ENCODE measurements around the gene ADAMTSL5.

ADAMTSL5 gene

DNA sequence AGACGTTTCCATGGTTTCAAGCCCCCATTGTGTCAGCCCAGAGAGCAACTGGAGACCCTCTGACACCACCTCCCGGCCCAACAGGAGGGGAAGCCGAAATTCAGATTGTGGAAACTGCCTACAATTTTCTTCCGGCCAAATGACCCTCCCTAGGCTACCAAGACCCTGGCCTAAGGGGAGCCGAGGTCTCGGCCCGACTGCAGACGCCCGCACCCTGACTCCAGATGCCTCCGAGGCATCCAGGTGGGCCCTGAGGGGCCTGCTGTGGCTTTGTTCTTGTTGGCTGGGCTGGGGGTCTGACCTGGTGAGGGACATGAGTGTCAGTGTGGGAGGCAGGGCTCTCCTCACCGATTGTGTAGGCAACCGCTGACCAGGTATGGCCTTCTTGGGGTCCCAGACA, 45.7 kb upstream of the ADAMTSL5 start:
- Histone ChIP-seq H3K27ac (ENCODE audit: low read length) (no peak overlapping the region), H3K79me2 (ENCODE audit: low read length) (peaks cover 9% of the 10 kb centered on the region; the same call in 1 of the 2 replicates), H3K4me3 (ENCODE audit: low read length) (no peak overlapping the region), H3K36me3 (replicated peaks; ENCODE audit: insufficient read depth, low read length) (no peaks in the 10 kb centered on the region), H4K20me1 (ENCODE audit: insufficient read depth, low read length) (no peaks in the 10 kb centered on the region), H3K9me3 (replicated peaks; ENCODE audit: insufficient read depth, low read length) (no peaks in the 10 kb centered on the region), H3K4me2 (ENCODE audit: low read depth, low read length) (no peak overlapping the region), H3K27me3 (replicated peaks; ENCODE audit: insufficient read depth, low read length) (no peaks in the 10 kb centered on the region), H3K9ac (ENCODE audit: low read length) (no peak overlapping the region), H3K9me2 (replicated peaks; ENCODE audit: insufficient read depth, low read length) (no peaks in the 10 kb centered on the region), H3K4me1 (ENCODE audit: low read length) (no peaks in the 10 kb centered on the region), H2AFZ (ENCODE audit: low read length) (no peak overlapping the region), H3F3A (ENCODE audit: insufficient read depth, low read length) (no peaks in the 10 kb centered on the region)
- TF ChIP-seq EZH2phosphoT487 (IDR thresholded peaks at IDR 0.05; ENCODE audit: low read length) (no peak), EZH2 (optimal IDR thresholded peaks at IDR 0.05; ENCODE audit: low read depth, low read length) (no peak)
- TF ChIP-seq, protein P1, sequence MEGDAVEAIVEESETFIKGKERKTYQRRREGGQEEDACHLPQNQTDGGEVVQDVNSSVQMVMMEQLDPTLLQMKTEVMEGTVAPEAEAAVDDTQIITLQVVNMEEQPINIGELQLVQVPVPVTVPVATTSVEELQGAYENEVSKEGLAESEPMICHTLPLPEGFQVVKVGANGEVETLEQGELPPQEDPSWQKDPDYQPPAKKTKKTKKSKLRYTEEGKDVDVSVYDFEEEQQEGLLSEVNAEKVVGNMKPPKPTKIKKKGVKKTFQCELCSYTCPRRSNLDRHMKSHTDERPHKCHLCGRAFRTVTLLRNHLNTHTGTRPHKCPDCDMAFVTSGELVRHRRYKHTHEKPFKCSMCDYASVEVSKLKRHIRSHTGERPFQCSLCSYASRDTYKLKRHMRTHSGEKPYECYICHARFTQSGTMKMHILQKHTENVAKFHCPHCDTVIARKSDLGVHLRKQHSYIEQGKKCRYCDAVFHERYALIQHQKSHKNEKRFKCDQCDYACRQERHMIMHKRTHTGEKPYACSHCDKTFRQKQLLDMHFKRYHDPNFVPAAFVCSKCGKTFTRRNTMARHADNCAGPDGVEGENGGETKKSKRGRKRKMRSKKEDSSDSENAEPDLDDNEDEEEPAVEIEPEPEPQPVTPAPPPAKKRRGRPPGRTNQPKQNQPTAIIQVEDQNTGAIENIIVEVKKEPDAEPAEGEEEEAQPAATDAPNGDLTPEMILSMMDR (IDR thresholded peaks at IDR 0.05; ENCODE audit: low read length) = no peak
- no peak for DNase-seq

DNA sequence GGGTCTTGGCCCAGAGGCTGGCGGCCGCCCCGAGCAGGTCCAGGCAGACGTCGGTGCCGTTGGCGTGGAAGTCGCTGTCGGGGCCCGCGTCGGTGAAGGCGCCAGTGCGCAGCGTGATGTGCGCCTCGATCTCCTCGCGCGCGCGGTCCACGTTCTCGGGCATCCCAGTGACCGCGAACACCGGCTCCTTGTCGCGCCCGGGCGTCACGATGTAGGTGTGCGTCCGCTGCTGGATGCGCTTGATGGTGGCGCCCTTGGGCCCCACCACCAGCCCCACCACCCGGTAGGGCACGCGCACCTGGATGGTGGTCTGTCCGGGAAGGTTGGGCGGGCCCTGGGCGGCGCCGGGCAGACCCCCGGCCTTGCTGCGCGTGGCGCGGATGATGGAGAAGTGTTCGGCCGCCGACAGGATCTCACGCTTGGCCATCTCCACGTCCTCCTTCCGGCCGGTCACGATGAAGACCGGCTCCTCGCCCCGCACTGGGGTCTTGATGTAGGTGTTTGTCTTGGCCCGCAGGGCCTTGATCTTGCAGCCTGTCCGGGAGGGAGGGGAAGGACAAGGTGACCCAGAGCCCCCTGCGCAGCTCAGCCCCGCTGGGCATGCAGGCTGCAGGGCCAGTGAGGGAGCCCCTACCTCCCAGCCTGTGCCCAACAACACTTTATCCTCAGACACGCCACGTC, 43.7 kb upstream of the ADAMTSL5 start:
- H3K9ac ChIP-seq (ENCODE audit: low read length) = no peak overlapping the region
- no peak overlapping the region for H3K4me2 ChIP-seq (ENCODE audit: low read depth, low read length)
- TF ChIP-seq, protein P1 (IDR thresholded peaks at IDR 0.05; ENCODE audit: low read length) = no peak
- TF ChIP-seq EZH2phosphoT487 (IDR thresholded peaks at IDR 0.05; ENCODE audit: low read length) (no peak), EZH2 (optimal IDR thresholded peaks at IDR 0.05; ENCODE audit: low read depth, low read length) (no peak)
- no peaks in the 10 kb centered on the region for H3F3A ChIP-seq (ENCODE audit: insufficient read depth, low read length)
- no peak for DNase-seq
- no peak overlapping the region for H2AFZ ChIP-seq (ENCODE audit: low read length)
- no peak overlapping the region for H3K27ac ChIP-seq (ENCODE audit: low read length)
- peaks cover 5% of the 10 kb centered on the region; the same call in 1 of the 2 replicates for H3K79me2 ChIP-seq (ENCODE audit: low read length)
- no peaks in the 10 kb centered on the region for H3K36me3 ChIP-seq (replicated peaks; ENCODE audit: insufficient read depth, low read length)
- H3K9me2 ChIP-seq (replicated peaks; ENCODE audit: insufficient read depth, low read length) = no peaks in the 10 kb centered on the region
- no peak overlapping the region for H3K4me3 ChIP-seq (ENCODE audit: low read length)
- H4K20me1 ChIP-seq (ENCODE audit: insufficient read depth, low read length) = no peaks in the 10 kb centered on the region
- H3K27me3 ChIP-seq (replicated peaks; ENCODE audit: insufficient read depth, low read length) = peaks cover 10% of the 10 kb centered on the region; the same call in 1 of the 2 replicates
- H3K4me1 ChIP-seq (ENCODE audit: low read length) = no peaks in the 10 kb centered on the region
- no peaks in the 10 kb centered on the region for H3K9me3 ChIP-seq (replicated peaks; ENCODE audit: insufficient read depth, low read length)

GRCh38 chr19:1555487-1556389, 42.9 kb upstream of the ADAMTSL5 start:
- Histone ChIP-seq H3K27ac (ENCODE audit: low read length) (no peak overlapping the region), H3K9me3 (replicated peaks; ENCODE audit: insufficient read depth, low read length) (no peaks in the 10 kb centered on the region), H3K27me3 (replicated peaks; ENCODE audit: insufficient read depth, low read length) (peaks cover 16% of the 10 kb centered on the region; the same call in 1 of the 2 replicates), H3K4me3 (ENCODE audit: low read length) (no peak overlapping the region), H3F3A (ENCODE audit: insufficient read depth, low read length) (no peaks in the 10 kb centered on the region), H2AFZ (ENCODE audit: low read length) (no peak overlapping the region), H3K4me2 (ENCODE audit: low read depth, low read length) (no peak overlapping the region), H3K79me2 (ENCODE audit: low read length) (no peaks in the 10 kb centered on the region; the same call in 1 of the 2 replicates), H3K4me1 (ENCODE audit: low read length) (no peaks in the 10 kb centered on the region), H3K9me2 (replicated peaks; ENCODE audit: insufficient read depth, low read length) (no peaks in the 10 kb centered on the region), H4K20me1 (ENCODE audit: insufficient read depth, low read length) (no peaks in the 10 kb centered on the region), H3K9ac (ENCODE audit: low read length) (no peak overlapping the region), H3K36me3 (replicated peaks; ENCODE audit: insufficient read depth, low read length) (no peaks in the 10 kb centered on the region)
- TF ChIP-seq EZH2phosphoT487 (IDR thresholded peaks at IDR 0.05; ENCODE audit: low read length) (no peak), EZH2 (optimal IDR thresholded peaks at IDR 0.05; ENCODE audit: low read depth, low read length) (no peak)
- TF ChIP-seq, protein P1 (IDR thresholded peaks at IDR 0.05; ENCODE audit: low read length) = no peak
- DNase-seq = no peak

Data from MM.1S (cell line).